GM18502 (cell line): Measurements from ENCODE around the gene GULP1.
"Not testable (repeated sequence)": the region's sequence is repeated elsewhere in the genome, so short reads cannot be mapped to it uniquely, and the experiment has no call there.

ENCODE experiments used
- ATAC-seq: cut with Tn5 transposase; IDR thresholded peaks from one replicate; pipeline ENCODE4 v1.9.1; 2021; ENCODE audit warnings: mild to moderate bottlenecking; ENCODE audit not compliant: unreplicated experiment, poor library complexity

Gene GULP1, protein sequence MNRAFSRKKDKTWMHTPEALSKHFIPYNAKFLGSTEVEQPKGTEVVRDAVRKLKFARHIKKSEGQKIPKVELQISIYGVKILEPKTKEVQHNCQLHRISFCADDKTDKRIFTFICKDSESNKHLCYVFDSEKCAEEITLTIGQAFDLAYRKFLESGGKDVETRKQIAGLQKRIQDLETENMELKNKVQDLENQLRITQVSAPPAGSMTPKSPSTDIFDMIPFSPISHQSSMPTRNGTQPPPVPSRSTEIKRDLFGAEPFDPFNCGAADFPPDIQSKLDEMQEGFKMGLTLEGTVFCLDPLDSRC

DNA sequence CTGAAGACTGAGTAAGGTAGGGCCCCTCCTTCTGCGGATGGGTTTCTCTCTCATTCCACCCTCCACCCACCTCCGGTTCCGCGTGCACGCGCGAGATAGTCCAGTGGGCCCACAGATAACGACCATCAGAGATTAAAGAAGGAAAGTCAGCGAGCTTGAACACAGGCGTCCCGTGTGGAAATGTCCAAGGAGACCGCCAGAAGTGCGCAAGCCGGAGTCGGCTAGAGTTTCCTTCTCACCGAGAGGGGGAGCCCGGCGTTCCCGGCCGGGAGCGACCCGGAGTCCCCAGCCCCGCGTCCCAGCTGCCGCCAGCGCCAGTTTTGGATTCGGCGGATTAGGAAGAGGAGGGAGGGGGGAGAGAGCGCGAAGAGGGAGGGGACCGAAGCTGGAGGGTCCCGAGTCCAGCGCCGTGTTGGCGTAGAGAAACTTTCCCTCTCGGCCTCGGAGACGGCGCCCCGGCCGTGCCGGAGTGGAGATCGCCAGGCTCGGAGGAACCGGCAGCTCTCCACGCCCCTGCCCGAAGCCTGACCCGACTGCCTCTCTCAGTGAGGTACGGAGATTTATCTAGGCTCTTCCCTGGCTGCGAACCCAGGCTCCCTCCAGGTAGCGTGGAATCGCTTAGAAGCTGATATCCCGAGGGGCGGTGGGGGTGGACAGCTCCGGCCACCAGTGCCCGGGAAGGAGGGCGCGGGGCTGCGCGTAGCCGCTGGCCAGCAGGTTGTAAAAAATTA is at the start of gene GULP1:
TSS of gene GULP1 (plus strand) at position 258 of the 731 bp plus-strand sequence. CDS start 185,829 bp downstream, outside the sequence.
- ATAC-seq, result no peak

DNA sequence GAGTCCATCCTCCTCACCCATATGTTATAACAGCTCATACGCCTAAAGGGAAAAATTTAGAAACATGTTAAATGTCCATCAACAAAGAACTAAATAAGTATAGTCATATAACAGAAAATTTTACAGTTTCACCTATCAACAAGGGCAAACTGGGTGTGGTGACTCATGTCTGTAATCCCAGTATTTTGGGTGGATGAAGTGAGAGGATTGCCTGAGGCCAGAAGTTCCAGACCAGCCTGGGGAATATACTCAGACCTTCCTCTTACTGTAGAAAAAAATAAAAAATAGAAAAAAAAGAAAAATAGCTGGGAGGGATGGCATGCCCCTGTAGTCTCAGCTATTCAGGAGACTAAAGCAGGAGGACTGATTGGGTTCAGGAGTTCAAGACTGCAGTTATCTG is 48.3 kb upstream of the GULP1 start:
- no peak for ATAC-seq

DNA sequence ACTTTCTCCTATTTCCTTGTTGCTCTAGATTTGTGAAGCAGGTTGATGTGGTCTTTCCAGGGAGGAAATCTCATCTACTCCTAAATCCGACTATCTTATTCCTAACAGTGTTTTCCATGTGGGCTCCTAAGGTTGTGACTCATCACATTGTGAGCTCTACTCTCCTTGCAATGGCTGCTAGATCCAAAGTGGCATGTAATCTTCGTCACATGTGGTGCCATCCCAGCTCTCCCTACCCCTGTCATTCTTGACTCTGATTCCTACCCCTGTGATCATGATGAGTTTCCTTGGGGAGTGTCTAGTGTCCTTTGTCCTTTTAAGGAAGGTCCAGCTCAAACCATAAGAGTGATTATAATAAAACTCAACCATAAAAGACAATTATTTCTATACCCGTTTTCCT is 47.3 kb upstream of the GULP1 start:
- no peak for ATAC-seq

DNA sequence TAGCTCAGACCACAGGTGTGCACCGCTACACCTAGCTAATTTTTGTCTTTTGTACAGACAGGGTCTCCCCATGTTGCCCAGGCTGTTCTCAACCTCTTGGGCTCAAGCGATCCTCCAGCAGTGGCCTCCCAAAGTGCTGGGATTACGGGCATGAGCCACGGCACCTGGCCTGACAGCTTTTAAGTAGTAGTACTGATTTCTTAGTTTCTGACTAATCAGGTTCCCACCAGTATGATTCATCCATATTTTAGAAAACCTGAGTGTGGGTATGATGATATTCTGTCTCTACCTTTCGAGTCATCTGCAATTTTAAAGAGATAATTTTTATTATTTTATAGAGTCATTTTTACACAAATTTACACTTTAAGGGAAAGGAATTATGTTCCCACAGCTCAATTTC is 46.4 kb upstream of the GULP1 start:
- ATAC-seq, result no peak

DNA sequence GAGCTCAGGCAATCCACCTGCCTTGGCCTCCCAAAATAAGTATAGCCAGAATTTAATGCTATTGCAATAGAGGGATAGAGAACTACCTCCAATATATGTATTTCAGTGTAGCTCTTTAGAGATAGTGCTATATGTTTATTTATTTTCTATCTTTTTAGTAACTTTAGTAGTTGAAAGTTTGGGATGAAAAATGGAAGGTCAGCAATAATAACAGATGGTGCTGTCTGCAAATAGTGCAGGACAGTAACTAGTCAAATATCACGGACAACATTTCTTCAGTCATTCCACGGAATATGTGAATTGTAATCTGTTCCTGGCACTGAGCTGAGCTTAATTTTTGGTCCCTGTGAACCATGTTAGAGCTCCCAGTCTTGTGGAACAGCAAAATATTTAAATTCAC is 43.2 kb upstream of the GULP1 start:
- ATAC-seq, result no peak

DNA sequence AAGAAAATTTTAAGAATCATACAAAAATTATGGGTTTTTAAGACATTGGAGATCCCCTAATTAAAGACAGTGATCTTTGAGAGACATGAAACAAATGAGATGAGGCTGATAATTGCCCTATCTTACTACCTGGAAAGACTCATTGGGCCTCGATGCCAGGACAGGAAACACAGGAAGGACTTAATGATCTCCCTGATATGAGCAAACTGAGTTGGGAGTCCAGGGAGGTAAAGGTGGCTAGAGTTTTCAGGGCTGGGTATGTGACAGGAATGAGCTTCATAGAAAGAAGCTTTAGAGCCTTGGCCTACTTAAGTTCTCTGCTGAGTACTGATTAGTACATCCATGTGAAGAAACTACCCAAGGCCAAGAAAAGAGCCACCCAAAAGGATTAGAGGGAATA is 40.6 kb upstream of the GULP1 start:
- ATAC-seq, result no peak

DNA sequence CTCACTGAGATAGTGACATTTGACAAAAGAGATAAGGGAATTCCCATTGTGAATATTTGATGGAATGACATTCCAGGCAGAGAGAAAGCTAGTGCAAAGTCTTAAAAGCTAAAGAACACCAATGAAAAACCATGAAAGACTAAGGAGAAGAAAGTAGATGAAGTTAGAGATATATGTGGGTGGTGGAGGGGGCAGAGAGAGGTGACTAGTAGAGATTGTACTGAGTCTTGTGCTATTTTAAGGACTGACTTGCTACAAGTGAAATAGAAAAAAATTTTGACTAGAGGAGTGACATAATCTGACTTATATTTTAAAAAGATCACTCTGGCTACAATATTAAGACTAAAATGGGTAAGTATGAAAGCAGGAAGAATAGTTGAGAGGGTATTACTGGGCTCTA is 35.3 kb upstream of the GULP1 start:
- no peak for ATAC-seq

DNA sequence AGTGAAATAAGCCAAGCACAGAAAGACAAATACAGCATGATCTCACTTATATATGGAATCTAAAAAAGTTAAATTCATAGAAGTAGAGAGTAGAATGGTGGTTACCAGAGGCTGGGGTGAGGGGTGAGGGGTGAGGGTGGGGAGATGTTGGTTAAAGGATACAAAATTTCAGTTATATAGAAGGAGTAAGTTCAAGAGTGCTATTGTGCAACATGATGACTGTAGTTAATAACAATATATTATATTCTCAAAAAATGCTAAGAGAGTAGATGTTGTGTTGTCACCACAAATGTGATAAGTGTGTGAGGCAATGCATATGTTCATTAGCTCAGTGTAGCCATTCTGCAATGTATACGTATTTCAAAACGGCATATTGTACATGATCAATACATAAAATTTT is 26.4 kb upstream of the GULP1 start:
- ATAC-seq, result no peak

DNA sequence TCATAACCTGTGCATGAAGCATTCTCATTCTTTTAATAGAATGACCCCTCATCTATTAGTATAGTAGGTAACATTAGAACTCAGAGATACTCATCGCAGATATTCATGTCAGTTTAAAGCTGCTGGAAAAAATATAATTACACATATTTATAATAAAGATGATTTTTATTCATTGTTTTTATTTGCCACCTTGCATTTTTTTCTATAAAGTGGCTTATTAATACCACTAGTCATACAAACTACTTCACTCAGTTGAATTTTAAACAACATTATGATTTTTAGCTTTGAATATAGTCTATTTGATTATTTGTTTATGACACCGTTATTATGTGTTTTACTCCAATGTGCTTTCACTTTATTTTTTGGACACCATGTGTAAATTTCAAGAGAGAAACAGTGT is 23.9 kb upstream of the GULP1 start:
- ATAC-seq, result no peak

DNA sequence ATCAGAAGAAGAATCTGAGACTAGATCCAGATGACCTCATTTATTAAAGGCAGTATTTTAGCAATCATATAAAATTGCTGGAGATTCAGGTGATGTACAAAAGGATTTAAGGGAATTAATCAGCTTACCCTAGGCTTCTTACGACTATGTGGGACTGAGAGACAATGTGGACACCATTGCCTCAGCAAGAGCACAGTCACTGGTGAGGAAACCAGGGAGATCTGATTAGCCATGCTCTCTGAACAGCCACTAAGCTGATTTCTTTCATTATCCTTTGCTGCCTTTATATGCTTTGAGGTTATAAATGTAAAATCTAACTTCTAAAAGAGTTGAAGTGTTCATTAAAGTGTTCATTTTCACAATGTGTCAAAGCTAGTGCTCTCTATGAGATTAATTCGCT is 22.7 kb upstream of the GULP1 start:
- ATAC-seq, result no peak

DNA sequence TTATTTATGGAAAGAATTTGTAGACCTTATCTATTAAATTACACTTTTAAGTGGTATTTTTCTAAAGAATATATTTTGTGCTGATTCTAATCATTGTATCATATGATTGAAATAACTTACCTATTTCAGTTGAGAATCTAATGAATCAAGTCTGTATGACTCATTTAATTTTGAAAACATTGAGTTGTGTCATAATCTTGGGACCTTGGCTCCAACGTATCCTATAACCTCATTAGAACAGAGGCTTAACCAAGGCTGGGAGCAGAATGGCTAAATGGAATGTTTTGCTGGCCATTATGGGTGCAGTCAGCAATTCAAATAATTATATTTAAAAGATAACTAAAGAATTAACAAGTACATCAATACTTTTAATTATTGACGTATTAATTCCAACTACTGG is 19.6 kb upstream of the GULP1 start:
- no peak for ATAC-seq

DNA sequence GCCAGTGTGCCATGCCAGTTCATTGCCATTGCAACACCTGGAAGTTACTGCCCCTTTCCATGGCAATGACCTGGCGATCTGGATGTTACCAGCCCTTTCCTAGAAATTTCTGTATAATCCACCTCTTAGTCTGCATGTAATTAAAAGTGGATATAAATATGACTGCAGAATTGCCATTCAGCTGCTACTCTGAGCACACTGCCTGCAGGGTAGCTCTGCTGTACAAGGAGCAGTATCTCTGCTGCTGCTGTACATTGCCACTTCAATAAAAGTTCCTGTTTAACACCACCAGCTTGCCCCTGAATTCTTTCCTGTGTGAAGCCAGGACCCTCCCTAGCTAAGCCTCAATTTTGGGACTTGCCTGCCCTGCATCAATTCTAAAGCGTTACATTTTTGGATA is 17.4 kb upstream of the GULP1 start:
- ATAC-seq, result no peak

DNA sequence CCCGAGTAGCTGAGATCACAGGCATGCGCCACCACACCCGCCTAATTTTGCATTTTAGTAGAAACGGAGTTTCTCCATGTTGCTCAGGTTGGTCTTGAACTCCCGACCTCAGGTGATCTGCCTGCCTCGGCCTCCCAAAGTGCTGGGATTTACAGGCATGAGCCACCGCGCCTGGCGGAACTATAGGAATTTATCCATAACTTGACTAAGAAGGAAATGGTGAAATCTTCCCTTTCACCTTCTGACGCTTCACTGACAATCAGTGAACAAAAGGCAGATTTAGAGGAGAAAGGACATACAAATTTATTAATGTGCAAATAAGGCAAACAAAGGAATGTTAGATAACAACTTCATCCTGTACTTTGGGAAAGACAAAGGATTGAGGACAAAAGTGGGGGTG is 15.4 kb upstream of the GULP1 start:
- no peak for ATAC-seq

DNA sequence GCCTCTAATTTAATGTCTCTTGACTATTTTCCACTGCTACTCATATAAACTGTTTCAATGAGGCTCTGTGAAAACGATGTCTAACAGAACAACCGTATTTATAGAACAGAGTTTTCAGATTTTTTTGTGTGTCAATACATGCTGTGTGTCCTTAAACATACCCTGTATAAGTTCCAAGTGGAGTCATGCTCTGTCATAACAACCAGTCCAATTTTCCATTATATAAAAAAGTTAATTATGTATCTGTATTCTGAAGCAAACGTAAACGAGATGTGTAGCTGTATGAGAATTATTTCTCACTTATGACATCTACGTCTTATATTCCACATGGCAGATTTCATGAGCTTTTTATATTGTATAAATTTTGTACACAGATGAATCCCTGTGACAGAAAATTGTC is 13.9 kb upstream of the GULP1 start:
- ATAC-seq, result no peak

DNA sequence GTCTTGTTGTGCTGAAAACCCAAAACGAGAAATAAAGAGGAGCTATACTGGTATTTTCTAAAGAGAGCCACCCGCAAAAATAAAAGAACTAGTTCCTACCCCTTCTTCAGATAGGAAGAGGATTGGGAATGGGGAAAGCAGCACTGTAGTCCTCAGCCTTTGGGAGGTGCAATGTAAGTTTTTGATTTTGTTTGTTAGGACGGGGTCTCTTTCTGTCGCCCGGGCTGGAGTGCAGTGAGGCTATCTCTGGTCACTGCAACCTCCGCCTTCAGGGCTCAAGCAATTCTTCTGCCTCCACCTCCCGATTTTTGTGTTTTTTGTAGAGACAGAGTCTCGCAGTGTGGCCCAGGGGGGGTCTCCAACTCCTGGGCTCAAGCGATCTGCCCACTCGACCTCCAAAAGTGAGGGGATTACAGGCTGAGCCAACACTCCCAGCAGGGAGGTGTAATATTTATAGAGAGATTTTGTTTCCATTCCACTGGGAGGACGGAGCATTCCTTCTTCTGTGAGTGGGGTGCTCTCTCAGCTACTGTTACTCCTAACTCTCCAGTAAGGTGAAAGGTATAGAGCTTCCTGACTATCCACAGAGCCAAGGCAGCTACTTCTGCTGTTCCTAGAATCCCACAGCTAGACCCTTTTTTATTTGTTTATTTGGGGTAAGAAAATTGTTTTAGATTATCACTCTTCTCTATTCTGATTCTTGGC is 13.1 kb upstream of the GULP1 start:
- no peak for ATAC-seq

DNA sequence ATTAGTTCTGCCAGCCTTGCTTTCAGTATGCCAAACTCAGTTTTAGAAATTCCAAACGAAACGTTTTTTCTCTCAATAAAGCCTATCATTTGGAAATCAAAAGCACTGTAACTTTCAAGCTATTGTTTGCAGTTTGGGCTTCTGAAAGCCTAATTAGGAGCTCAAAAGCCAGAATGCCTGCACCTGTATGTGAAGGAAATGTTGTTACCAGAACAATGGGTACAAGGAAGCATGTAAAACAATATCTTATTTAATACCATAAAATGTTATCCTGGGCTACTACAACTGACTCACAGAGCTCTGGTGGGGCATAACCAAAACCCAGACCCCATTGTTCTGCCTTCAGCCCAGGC is 12.6 kb upstream of the GULP1 start:
- no peak for ATAC-seq

DNA sequence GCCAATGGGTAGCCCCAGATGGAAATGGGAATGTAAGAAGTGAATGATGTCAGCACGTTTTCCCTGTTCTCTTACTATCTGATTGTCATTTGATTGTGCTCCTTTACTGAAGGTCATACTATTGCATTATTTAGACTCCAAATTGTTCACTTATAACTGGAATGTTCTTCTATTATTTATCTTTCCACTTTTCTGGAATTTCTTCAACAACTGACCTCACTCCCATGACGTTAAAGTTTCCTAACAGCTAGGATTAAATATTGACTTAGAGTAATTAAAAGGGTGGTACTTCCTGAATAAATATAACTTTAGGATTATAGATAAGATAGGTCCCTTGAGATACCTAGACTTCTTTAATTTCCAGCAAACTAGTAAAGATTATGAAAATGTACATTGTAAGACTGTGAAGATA is 10.9 kb upstream of the GULP1 start:
- no peak for ATAC-seq

DNA sequence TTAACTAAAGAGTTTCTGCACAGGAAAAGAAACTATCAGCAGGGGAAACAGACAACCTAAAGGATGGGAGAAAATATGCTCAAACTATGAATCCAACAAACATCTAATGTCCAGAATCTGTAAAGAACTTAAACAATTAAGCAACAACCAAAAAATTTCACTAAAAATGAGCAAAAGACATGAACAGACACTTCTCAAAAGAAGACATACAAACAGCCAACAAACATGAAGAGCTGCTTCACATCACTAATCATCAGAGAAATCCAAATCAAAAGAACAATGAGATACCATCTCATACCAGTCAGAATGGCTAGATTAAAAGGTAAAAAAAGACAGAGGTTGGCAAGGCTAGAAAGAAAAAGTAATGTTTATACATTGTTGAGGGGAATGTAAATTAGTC is 8.8 kb upstream of the GULP1 start:
- no peak for ATAC-seq

DNA sequence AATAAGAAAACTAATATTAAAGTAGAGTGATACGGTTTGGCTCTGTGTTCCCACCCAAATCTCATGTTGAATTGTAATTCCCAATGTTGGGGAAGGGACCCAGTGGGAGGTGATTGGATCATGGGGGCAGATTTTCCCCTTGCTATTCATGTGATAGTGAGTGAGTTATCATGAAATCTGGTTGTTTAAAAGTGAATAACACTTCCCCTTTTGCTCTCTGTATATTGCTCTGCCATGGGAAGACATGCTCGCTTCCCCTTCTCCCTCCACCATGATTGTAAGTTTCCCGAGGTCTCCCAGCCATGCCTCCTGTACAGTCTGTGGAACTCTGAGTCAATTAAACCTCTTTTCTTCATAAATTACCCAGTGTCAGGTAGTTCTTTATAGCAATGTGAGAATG is 7.4 kb upstream of the GULP1 start:
- not testable (repeated sequence) for ATAC-seq

DNA sequence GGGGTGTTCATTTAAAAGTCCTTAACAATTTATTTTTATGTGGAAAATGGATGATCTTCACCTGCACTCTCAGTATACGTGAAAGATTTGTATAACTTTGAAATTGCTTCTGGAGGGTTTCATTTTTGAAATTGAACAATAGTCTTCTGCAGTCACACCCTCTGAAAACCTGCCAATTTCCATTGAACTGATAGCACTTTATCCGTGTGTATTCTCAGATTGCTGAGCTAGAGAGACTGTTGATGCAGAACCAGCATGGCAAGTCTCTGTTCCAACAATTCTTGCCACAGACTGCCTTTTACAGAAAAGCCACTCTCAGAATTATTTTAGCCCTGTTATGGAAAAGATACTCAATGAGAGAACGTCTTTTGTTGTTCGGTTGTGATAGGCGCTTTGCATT is 6.6 kb upstream of the GULP1 start:
- no peak for ATAC-seq

DNA sequence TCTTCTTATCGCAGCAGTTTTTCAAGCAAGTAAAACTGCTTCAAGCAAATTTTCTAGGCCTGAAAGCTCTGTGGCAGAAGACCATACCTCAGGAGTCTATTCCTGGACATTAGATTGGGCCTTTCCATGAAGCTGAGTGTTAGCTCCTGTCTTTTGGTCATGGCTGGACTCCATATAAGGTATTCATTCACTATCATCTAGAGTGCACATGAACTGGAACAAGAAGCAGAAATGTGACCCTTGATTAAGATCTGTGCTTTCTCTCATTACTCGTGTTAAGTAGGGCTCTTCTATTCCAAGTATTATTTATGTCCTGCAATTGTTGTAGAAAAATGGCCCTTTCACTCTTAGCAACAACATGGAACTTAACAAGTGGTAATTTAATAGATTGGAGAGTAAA is 5.9 kb upstream of the GULP1 start:
- no peak for ATAC-seq
